SU-DHL-6 (cell line): ENCODE measurements around the gene ANO2.

Source experiments
- EZH2phosphoT487 ChIP-seq: fragments of 200-600 bp; sonication (generic), shearing (Covaris generic); conservative IDR thresholded peaks from 2 replicates; pipeline ENCODE4 v1.6.1; 2018; ENCODE audit warnings: mild to moderate bottlenecking, antibody characterized with exemption, low read length, moderate library complexity, mixed read lengths
- TF ChIP-seq, protein P1 (sequence below): fragments of 200-600 bp; sonication (generic); IDR thresholded peaks from one replicate; pipeline ENCODE4 v1.5.1; 2017; ENCODE audit warnings: antibody characterized with exemption, mild to moderate bottlenecking, low read length, moderate library complexity; ENCODE audit not compliant: insufficient read depth, poor library complexity, severe bottlenecking

DNA sequence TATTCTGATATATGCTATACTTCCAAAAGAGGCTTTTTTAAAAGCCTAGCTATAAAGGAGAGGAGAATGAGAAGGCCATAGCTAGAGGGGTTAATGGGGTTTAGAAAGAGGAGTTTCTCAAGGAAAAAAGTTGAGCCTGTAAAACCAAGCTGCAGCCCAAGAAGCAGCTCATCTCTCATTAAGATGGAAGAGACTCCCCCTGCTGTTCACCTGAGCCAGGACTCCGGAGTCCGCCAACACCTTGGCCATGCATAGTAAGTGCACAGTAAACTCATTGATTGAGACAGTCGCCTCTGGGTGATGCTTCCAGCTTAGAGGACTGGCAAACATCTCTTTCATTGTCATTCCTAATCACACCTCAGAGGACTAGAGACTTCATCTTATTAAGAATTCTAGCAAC is 46.2 kb downstream of the ANO2 start:
- no peak for TF ChIP-seq EZH2phosphoT487
- TF ChIP-seq, protein P1, sequence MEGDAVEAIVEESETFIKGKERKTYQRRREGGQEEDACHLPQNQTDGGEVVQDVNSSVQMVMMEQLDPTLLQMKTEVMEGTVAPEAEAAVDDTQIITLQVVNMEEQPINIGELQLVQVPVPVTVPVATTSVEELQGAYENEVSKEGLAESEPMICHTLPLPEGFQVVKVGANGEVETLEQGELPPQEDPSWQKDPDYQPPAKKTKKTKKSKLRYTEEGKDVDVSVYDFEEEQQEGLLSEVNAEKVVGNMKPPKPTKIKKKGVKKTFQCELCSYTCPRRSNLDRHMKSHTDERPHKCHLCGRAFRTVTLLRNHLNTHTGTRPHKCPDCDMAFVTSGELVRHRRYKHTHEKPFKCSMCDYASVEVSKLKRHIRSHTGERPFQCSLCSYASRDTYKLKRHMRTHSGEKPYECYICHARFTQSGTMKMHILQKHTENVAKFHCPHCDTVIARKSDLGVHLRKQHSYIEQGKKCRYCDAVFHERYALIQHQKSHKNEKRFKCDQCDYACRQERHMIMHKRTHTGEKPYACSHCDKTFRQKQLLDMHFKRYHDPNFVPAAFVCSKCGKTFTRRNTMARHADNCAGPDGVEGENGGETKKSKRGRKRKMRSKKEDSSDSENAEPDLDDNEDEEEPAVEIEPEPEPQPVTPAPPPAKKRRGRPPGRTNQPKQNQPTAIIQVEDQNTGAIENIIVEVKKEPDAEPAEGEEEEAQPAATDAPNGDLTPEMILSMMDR: no peak
